ENCODE measurements around the gene ENOX1.

DNA sequence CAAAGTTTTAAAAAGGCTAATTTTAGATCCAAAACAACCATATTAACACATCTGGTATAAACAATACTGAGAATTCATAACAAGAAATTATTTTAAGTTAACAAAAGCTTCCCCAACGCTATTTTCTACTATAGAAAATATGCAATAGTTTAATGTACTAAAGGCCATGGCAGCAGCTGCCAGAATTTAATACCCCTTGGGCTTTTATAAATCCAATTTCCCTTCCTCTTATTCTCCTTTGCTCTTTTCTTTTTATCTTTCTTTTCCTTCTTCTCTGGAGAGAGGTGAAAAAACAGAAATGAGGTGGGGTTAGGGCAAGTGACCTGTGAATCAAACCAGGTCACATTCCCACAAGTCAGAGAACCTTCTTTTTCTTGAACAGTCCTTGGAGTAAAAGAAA lies 58.9 kb downstream of the ENOX1 start:
- TF ChIP-seq TOX (CRISPR knock-in tag; IDR thresholded peaks at IDR 0.05; ENCODE audit: borderline replicate concordance) (no peak), CREB5 (CRISPR knock-in tag; IDR thresholded peaks at IDR 0.05; ENCODE audit: low read depth) (no peak), OSR1 (CRISPR knock-in tag; IDR thresholded peaks at IDR 0.05) (no peak), TSHZ2 (CRISPR knock-in tag; IDR thresholded peaks at IDR 0.05) (no peak), ZNF565 (CRISPR knock-in tag; conservative IDR thresholded peaks at IDR 0.05; ENCODE audit: low read depth) (no peak), PPARA (CRISPR knock-in tag; IDR thresholded peaks at IDR 0.05; ENCODE audit: borderline replicate concordance) (no peak), ZNF70 (CRISPR knock-in tag; IDR thresholded peaks at IDR 0.05) (no peak), ZFP30 (CRISPR knock-in tag; IDR thresholded peaks at IDR 0.05) (no peak)
